HG03460 (cell line): ENCODE measurements around the gene SLC39A11.

Experiments used
- ATAC-seq: cut with Tn5 transposase; IDR thresholded peaks from one replicate; pipeline ENCODE4 v1.9.1; 2021; ENCODE audit not compliant: unreplicated experiment

SLC39A11 gene

DNA sequence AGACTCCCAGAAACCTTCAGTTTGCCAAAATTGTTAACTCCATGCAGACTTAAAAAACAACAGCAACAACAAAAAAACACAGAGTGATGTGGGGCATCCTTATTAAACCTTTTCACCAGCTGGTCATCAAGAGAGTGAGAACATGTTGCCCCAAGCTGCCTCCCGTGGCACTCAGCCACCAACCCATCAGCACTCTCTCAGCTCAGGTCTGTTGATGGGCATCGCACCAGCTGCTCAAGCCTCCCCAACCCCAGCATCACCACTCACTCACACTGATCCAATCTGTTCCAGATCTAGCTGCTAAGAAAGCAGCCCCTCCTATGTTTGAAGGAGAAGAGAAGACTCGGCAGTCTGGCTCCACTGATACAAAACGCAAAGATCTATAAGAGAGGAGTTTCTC is 46.8 kb downstream of the SLC39A11 start:
- no peak for ATAC-seq

DNA sequence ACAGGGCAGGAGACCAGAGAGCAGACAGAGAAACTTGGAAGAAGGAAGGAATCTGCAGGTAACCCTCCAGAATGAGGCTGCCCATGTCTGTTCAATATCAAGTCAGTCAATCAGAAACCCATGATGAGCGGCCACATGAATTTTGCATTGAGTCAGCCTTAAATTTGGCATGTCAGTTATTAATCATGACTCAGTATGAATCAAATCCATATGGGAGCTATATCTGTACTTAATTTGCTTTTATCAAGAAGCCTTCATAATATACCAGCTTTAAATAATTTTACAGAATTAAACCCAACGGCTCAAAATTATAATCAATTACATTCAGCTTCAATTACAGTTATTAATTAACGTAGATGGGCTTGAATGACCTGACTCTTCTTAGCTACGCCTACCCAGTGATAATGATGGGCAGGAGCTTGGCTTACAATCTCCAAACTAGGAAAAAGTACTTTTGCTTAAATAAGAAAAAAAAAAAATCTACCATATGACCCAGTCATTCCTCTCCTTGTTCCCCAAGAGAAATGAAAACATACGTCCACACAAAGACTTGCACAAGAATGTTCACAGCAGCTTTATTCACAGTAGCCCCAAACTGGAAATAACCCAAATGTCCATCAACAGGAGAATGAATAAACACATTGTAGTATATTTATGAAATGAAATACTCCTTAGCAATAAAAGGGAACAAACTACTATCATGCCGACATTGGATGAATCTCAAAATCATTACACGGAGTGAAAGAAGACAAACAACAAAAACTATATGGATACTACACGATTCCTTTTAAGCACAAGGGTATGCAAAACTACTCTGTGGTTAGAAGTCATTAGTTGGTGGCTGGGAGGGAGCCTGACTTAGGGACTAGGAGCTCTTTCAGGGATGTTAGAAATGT is 48.6 kb downstream of the SLC39A11 start:
- no peak for ATAC-seq

DNA sequence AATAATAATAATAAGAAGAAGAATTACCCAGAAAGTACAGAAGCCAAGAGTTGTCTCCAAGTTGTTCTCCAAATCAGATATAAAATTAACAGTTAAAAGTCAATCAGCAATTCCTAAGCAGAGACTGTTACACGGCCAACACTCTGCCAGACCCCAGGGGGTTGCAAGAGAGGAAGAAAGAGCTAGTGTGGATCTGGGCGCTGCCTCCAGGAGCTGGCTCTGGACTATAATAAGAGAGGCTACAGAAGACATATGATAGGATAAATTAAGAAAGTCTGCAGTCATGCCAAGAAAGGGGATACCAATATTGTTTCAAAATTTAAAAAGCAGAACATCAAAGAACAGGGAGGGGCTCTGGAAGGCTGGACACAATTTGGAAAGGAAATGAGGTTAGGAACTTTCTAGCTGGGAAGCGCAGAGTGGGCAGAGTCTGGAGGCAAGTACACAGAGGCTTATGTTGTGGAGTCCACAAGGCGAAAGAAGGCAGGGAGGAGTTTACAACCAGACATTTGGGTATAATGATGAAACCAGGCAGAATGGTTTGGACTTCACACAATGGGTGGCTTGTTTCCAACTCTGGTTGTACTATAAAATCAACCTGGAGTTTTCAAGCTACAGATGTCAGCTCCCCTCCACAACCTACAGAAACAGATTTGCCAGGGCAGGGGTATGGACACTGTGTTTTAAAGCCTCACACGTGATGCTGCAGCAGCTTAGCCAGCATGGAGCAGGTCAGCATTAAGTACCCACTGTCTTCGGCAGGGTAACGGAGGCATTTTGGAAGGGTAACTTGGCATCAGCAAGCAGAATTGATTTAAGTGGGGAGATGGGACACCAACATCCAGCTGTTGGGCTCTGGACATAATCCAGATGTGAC is 49.4 kb downstream of the SLC39A11 start:
- ATAC-seq: no peak

DNA sequence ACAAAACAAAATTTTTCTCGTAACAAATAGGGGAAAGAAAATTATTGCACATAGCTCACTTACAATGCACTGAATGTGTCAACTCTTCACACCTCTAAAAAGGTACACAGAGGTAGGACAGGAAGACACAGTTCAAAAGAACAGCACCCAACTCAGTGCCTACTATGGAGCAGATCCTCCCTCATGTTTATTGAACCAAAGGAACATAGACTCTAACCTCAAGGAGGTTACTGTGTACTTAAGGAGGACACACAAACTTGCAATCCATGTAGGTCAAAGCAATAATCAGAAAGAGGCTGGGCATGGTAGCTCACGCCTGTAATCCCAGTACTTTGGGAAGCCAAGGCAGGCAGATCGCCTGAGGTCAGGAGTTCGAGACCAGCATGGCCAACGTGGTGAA is 50.3 kb downstream of the SLC39A11 start:
- ATAC-seq: no peak

GRCh38 chr17:73039282-73039681 is 53.2 kb downstream of the SLC39A11 start:
- no peak for ATAC-seq

- no peak for ATAC-seq
Measured at GRCh38 chr17:73031472-73031871, 61.0 kb downstream of the SLC39A11 start.

GRCh38 chr17:73030995-73031394 is 61.5 kb downstream of the SLC39A11 start:
- no peak for ATAC-seq

DNA sequence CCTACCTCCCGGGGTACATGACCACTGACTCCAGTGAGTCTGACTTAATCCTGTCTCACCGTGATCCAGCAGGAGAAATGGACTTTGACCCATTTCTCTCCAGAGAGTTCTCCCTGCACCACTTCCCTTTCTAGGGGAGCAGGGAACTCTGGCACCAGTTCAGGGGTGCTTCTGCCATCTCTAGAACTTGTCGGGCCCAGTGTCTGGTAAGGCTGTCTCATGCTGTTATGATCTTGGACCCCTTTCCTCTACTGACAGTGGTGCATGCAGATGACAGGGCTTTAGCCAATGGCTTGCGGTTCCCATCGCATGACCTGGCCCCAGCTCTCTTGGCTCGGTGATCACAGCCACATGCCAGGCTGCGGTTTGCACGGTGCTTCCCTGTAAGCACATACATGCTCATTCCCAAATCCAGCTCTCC is 62.0 kb downstream of the SLC39A11 start:
- ATAC-seq: no peak

GRCh38 chr17:73029991-73030390 is 62.5 kb downstream of the SLC39A11 start:
- no peak for ATAC-seq

DNA sequence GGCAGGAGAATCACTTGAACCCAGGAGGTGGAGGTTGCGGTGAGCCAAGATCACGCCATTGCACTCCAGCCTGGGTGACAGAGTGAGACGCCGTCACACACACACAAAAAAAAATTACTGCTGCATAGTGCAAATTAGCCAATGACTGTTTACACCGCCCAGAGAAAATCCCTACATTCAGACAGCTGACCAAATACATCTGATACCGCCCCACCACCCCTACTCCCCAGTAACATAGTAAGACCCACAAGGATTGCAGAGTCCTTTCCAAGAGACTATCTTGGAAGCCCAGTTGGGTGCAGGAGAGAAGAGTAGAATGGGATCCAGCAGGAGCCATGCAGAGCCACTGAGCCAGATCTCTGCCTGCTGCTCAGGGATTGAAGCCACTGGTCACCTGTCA is 63.5 kb downstream of the SLC39A11 start:
- ATAC-seq: no peak

DNA sequence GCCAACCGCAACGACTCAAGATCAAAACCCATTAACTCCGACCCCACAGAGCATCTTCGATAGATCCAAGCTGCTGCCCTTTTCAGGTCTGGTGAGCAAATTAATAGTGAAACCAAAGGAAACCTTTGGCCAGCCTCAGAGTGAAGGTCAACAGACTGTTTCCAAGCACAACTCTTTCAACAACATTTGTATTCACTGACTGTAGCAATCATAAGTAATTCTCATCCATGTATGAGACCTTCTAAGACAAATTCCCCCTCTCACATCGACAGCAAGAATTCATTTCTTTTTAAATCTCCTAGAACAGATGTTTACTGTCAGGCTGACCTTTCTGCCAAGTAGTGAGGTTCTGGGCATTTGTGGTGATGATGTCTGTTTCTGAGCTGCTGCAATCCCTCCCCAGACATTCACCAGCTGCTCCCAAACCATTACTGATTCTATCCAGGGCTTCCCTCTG is 64.2 kb downstream of the SLC39A11 start:
- ATAC-seq: no peak

GRCh38 chr17:73027130-73027741 is 65.3 kb downstream of the SLC39A11 start:
- ATAC-seq: no peak

GRCh38 chr17:73025041-73025560 is 67.4 kb downstream of the SLC39A11 start:
- ATAC-seq: no peak

DNA sequence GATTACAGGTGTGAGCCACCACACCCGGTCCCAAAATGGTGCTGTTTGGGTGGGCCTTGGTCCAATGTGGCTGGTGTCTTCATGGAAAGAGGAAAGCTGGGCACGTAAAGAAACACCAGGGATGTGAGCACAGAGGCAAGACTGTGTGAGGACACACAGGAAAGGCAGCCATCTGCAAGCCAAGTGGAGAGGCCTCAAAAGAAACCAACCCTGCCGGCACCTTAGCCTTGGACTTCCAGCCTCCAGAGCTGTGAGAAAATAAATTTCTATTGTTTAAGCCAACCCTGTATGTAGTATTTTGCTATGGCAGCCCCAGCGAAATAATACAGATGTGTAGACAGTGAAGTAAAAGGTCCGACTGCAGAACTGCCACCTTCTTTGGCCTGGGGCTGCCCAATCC is 68.7 kb downstream of the SLC39A11 start:
- ATAC-seq: no peak

DNA sequence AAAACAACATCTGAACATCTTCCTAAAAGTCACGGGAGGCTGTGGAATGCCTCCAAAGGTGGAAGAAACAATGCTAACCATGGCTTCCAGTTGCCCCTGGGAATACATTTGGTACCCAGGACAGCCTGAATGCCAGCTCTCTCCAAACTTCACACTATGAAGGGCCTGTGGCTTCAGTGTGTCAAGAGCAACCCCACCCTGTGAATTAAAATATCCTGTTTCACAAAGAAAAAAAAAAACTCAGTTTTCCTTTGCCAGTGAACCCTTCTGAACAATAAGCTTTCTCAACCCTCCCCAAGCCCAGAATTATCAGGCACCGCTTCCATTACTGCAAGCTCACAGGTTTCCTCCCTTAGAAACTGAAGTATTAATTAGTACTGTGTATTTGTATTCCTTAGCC is 69.8 kb downstream of the SLC39A11 start:
- no peak for ATAC-seq

- ATAC-seq: no peak
Measured at GRCh38 chr17:73021771-73022170, 70.7 kb downstream of the SLC39A11 start.

- no peak for ATAC-seq
Measured at GRCh38 chr17:73020110-73020509, 72.4 kb downstream of the SLC39A11 start.

DNA sequence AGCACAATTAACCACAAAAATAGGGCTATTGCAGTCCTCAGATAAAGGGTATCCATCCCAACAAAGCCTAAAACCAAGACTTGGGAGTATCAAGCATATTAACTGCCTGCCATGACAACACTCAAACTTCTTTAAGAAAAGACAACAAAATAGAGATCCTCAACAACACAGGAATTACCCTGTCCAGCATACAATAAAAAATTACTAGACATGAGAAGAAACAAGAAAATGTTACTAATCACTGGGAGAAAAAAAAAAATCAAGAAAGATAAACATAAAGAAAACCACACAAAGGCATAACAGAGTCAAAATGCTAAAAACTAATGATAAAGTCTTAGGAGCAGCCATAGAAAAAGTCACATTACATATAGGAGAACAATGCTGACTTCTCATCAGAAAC is 73.9 kb downstream of the SLC39A11 start:
- no peak for ATAC-seq

GRCh38 chr17:73017658-73018057 is 74.8 kb downstream of the SLC39A11 start:
- ATAC-seq: no peak

- no peak for ATAC-seq
Measured at GRCh38 chr17:73015722-73016276, 76.7 kb downstream of the SLC39A11 start.
